ENCODE measurements around the gene SPATA13. TPM values are rescaled to one million over a fixed set of nuclear protein-coding genes. Genes with fewer than 3 reads are reported as not detected.

The SPATA13 gene
- total RNA-seq, 1 donor from 2014 or later, result 12.2 TPM

DNA sequence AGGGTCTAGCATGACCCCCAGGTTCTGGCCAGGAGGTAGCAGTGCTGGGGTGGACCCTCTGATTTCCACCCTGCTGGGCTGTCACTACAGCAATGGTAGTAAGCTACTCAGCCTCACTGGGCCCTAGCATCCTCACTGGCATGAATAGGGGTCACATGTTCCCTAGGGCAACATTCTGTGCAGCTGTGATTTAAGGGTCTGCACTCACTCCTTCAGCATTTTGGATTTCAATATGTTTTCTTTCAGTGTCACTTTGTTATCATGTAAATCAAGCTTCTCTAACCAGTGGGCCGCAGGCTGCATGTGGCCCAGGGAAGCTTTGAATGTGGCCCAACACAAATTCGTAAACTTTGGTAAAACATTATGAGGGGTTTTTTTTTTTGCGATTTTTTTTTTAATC, 57.8 kb downstream of the SPATA13 start:
- no peak for DNase-seq (ENCODE audit: extremely low read depth, low read depth, low spot score)

GRCh38 chr13:24218977-24219376, 58.5 kb downstream of the SPATA13 start:
- no peak for DNase-seq (ENCODE audit: extremely low read depth, low read depth, low spot score)

GRCh38 chr13:24220086-24220703, 59.7 kb downstream of the SPATA13 start:
- peak; percentile 68 for DNase-seq (ENCODE audit: extremely low read depth, low read depth, low spot score)

- no peak for DNase-seq (ENCODE audit: extremely low read depth, low read depth, low spot score)
Measured at GRCh38 chr13:24221007-24221406, 60.5 kb downstream of the SPATA13 start.

DNA sequence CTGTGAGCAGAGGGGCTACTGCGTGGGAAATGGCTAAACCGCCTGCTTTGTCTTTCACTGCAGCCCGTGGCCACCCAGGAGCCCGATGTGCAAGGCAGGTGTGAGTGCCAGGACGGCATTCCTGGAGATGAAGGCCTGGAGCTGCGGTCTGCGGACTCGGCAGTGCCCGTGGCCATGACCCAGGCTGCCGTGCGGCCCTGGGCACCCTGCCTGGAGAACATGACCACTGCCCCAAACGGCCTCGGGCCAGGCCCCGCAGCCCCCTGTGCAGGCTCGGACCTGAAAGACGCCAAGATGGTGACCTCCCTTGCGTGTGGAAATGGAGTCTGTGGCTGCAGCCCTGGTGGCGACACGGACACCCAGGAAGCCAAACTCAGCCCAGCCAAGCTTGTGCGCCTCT, 62.2 kb downstream of the SPATA13 start:
- DNase-seq (ENCODE audit: extremely low read depth, low read depth, low spot score), result no peak

- no peak for DNase-seq (ENCODE audit: extremely low read depth, low read depth, low spot score)
Measured at GRCh38 chr13:24223341-24224231, 63.1 kb downstream of the SPATA13 start.

- no peak for DNase-seq (ENCODE audit: extremely low read depth, low read depth, low spot score)
Measured at GRCh38 chr13:24224232-24224680, 63.7 kb downstream of the SPATA13 start.

DNA sequence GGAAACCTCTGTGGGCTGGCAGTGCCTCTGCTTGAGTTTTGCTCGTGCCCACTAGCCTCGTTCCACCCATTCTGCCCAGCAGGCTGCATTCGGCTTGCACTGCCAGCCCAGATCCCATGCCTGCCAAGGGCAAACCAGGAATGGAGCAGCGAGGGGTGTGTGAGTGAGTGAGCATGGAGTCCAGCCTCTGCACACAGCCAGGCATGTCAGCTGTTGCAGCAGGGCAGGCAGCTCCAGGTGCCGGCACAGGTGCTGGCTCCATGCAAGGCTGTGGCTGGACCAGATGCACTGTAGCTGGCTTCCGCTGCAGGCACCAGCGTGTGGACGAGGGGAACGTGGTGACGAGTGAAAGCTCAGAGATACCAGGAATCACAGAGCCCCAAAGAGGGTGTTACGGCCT, 64.5 kb downstream of the SPATA13 start:
- DNase-seq (ENCODE audit: extremely low read depth, low read depth, low spot score), result no peak

- DNase-seq (ENCODE audit: extremely low read depth, low read depth, low spot score), result no peak
Measured at GRCh38 chr13:24225930-24226329, 65.4 kb downstream of the SPATA13 start.

DNA sequence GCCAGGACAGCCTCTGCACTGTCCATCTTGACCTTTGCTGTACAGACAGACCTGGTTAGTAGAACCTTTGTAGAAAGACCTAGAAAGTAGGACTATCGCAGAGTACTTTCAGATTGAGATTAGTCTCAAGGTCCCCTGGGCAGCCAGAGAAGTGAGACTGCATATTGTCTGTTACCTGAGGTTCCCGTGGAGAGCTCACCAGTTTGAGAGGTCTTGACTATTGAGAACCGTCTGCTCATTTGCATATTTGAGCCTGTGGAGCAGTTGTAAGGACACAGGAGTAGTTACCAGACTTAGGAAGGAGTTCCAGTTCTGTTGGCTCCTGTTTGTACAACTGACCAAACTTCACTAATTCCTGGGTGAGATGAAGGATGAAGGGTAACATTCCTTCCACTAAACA, 66.2 kb downstream of the SPATA13 start:
- no peak for DNase-seq (ENCODE audit: extremely low read depth, low read depth, low spot score)

DNA sequence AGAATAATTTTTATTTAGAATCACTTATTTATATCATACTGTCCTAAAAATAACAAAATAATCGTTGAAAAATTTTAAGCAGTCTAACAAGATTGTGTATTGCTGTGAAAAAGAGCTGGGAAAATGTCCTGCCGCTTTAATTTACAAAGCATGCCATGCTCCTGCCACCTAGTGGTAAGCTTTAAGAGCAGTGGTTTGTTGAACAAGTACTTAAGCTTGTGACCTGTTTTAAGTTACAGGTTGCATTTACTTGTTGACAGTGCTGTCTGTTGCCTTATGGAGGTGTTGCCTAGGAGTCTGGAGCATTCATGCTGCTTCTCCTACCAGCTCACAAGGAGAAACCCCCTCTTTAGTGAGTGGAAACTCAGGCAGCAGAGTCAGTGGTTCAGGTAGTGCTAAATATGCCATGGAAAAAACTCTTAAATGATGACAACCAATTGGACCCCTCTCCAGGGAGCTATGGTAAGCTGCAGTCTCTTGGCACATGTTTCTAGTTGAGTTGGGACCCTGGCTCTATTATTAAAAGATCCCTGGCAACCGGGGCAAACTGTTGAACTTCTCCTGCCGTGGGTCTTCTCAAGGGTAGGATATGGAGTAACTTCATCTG, 68.4 kb downstream of the SPATA13 start:
- no peak for DNase-seq (ENCODE audit: extremely low read depth, low read depth, low spot score)

GRCh38 chr13:24230428-24231072, 70.0 kb downstream of the SPATA13 start:
- DNase-seq (ENCODE audit: extremely low read depth, low read depth, low spot score), result no peak

- no peak for DNase-seq (ENCODE audit: extremely low read depth, low read depth, low spot score)
Measured at GRCh38 chr13:24231377-24231776, 70.9 kb downstream of the SPATA13 start.

DNA sequence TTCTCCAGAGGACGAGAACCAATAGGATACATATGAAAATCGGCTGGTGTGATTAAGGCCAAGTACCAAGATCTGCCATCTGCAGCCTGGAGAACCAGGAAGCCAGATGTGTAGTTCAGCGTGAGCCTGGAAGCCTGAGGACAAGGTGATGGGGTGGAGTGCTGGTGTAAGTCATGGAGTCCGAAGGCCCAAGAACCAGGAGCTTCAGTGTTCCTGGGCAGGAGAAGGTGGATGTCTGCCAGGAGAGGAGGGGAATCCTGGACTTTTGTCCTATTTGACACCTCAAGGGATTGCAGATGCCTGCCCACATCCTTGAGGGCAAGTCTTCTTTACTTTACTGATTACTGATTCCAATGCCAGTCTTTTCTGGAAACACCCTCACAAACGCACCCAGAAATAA, 71.5 kb downstream of the SPATA13 start:
- no peak for DNase-seq (ENCODE audit: extremely low read depth, low read depth, low spot score)

- DNase-seq (ENCODE audit: extremely low read depth, low read depth, low spot score), result no peak
Measured at GRCh38 chr13:24232474-24232873, 72.0 kb downstream of the SPATA13 start.

GRCh38 chr13:24233351-24233901, 72.9 kb downstream of the SPATA13 start:
- no peak for DNase-seq (ENCODE audit: extremely low read depth, low read depth, low spot score)

DNA sequence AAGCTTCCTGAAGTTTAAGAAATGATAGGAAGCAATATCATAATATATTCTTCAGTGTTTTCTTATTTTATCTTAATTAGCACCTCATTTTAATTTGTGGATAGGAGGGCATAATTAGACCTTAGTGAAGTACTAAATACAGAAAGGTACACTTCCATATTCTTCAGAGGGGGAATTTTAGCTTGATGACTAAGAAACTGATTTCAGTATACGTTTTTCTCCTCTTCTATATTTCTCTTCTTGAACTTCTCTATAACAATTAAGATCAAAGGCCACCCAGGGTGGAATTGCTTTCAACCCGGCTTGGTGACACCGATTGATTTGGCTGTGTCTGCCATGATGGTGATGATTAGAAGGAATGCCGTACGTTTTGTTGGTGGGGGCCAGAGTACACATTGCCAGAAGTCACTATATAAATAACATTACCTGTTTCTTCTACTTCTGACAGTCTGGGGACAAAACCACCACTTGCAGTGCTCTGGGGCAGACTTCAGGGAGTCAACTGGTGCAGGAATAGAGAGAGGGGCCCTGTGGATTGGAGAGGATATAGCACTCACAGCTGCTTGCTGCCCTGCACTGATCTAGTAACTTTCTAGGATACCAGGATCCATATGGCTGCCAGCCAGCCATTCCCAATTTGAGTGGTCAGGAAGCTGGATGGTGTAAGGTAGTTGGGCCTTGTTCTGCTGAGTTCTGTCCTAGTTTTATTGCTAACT, 73.8 kb downstream of the SPATA13 start:
- no peak for DNase-seq (ENCODE audit: extremely low read depth, low read depth, low spot score)

DNA sequence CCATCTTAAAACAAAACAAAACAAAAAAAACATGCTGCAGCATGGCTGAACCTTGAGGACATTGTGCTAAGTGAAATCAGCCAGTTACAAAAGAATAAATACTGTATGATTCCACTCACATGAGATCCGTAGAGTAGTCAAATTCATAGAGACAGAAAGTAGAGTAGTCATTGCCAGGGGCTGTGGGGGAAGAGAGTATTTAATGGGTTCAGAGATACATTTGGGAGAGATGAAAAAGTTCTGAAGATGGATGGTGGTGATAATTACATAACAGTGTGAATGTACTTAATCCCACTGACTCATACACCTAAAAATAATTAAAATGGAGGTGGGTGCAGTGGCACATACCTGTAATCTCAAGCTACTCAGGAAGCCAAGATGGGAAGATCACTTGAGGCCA, 76.8 kb downstream of the SPATA13 start:
- no peak for DNase-seq (ENCODE audit: extremely low read depth, low read depth, low spot score)

GRCh38 chr13:24241336-24241735, 80.8 kb downstream of the SPATA13 start:
- no peak for DNase-seq (ENCODE audit: extremely low read depth, low read depth, low spot score)

DNA sequence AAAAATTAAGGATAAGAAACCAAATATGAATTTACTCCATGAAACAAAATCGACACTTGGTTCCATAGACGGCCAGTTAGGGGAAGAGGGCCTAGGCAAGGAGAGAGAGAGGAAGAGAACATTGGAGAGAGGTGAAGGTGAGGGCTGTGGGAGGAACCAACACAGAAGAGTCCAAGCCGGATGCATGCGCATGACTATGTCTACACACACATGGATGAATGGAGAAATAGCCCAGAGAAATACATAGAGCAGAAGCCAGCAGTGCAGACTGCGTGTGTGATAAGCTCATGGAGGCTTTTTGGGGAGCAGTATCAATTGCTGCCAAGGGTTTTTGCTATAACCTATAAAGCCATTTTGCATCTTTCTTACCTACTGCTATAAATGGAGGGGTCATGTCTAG, 81.6 kb downstream of the SPATA13 start:
- DNase-seq (ENCODE audit: extremely low read depth, low read depth, low spot score), result no peak

Measured in glomerular endothelial cell (primary cell).